ENCODE data around the gene ZDHHC8.

DNA sequence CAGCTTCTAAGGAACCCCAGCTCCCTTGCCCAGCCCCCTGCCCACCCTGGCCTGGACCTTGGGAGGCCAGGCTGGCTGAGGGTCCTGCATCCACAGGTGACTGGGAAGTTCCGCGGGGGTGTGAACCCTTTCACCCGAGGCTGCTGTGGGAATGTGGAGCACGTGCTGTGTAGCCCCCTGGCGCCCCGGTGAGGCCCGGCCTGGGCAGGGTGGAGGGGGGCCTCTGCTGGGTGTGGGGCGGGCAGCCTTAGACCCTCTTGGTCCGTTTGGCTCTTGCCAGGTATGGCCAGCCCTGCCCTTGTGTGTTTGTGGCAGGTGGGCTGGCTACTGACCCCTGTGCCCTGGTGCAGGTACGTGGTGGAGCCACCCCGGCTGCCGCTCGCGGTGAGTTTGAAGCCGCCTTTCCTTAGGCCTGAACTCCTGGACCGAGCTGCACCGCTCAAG lies 8.9 kb downstream of the ZDHHC8 start:
- TF ChIP-seq EZH2 (IDR thresholded peaks at IDR 0.05; ENCODE audit: borderline replicate concordance, low read depth, low read length, severe bottlenecking): no peak
- TF ChIP-seq, protein P1, sequence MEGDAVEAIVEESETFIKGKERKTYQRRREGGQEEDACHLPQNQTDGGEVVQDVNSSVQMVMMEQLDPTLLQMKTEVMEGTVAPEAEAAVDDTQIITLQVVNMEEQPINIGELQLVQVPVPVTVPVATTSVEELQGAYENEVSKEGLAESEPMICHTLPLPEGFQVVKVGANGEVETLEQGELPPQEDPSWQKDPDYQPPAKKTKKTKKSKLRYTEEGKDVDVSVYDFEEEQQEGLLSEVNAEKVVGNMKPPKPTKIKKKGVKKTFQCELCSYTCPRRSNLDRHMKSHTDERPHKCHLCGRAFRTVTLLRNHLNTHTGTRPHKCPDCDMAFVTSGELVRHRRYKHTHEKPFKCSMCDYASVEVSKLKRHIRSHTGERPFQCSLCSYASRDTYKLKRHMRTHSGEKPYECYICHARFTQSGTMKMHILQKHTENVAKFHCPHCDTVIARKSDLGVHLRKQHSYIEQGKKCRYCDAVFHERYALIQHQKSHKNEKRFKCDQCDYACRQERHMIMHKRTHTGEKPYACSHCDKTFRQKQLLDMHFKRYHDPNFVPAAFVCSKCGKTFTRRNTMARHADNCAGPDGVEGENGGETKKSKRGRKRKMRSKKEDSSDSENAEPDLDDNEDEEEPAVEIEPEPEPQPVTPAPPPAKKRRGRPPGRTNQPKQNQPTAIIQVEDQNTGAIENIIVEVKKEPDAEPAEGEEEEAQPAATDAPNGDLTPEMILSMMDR (IDR thresholded peaks at IDR 0.05; ENCODE audit: borderline replicate concordance, extremely low read depth, low read length, poor library complexity, severe bottlenecking): no peak
